Adrenal gland (tissue), 12 donors: ENCODE data around the gene MAL. TPM values are rescaled to one million over a fixed set of nuclear protein-coding genes. Genes with fewer than 3 reads are reported as not detected.

Experiments used
- DNase-seq, 7 donors: peaks; one replicate each; pipeline ENCODE4 v3.0.0-alpha.2; 2019 to 2020
- H3K27ac ChIP-seq, 5 donors: fragments of 200-600 bp; sonication (generic) in 4 of 5; 1 replicate in 3 of 5; 2 replicates in 2 of 5; pipeline versions ENCODE4 v1.5.1 to v1.8.0; 2016 to 2020; ENCODE audit warnings: mild to moderate bottlenecking in 1 of 5
- H3K27me3 ChIP-seq: fragments of 200-600 bp; 2 replicates; pipeline ENCODE4 v1.8.0; 2021
- H3K36me3 ChIP-seq, 2 donors: fragments of 200-600 bp; replicated peaks in 1 of 2; 1 replicate in 1 of 2; 2 replicates in 1 of 2; pipeline versions ENCODE4 v1.5.1 to v1.8.0; 2018 to 2022
- H3K4me1 ChIP-seq, 2 donors: fragments of 200-600 bp; replicated peaks in 1 of 2; 1 replicate in 1 of 2; 2 replicates in 1 of 2; pipeline versions ENCODE4 v1.5.1 to v1.8.0; 2018 to 2021
- H3K4me3 ChIP-seq, 4 donors: fragments of 200-600 bp; sonication (generic) in 3 of 4; one replicate each; pipeline ENCODE4 v1.5.1; 2016 to 2018
- H3K9me3 ChIP-seq, 3 donors: fragments of 200-600 bp; sonication (generic) in 1 of 3; replicated peaks in 1 of 3; 1 replicate in 2 of 3; 2 replicates in 1 of 3; pipeline versions ENCODE4 v1.5.1 to v1.8.0; 2016 to 2021
- POLR2A ChIP-seq, 2 donors: fragments of 450-650 bp; IDR thresholded peaks; one replicate each; pipeline ENCODE4 v1.6.1; 2017; ENCODE audit warnings: antibody characterized with exemption in 2 of 2, mild to moderate bottlenecking in 2 of 2, moderate library complexity in 1 of 2
- WGBS, 4 donors: extraction: QIAGEN DNeasy Blood & Tissue Kit in 2 of 4; methylation state at CpG; one replicate each; pipeline versions ENCODE4 v1.1.5 to v1.1.7; 2013 to 2017; 5-methylcytosine and 5-hydroxymethylcytosine counted together
- intact Hi-C, 2 donors: fragments of 100-400 bp; cut with DNase I; formaldehyde crosslinking; loops; one replicate each; pipeline versions ENCODE4 v1.14.1 to v1.15.0; 2022 to 2023
- polyA plus RNA-seq, 3 donors: library from polyadenylated mRNA; stranded (reverse); fragments of 200-250 nt in 2 of 3; fragments of 350-450 nt in 1 of 3; fragmentation: Illumina TruSeq in 1 of 3; extraction: RNeasy Lipid Tissue Mini Kit (QIAGEN cat#74804) in 1 of 3; gene quantifications; one replicate each; pipeline ENCODE4 v1.2.3, GENCODE V29; 2013 to 2014
- total RNA-seq, 9 donors: library from RNA; depleted of rRNA in 4 of 9; stranded (reverse); fragments of >200 nt in 4 of 9; fragments of 120-200 nt in 1 of 9; fragmentation: NEBNext Ultra II Directional in 1 of 9; extraction: Animal tissue kit (Norgen Biotek cat#: 25700) in 1 of 9; gene quantifications; one replicate each; pipeline versions ENCODE4 v1.1.0 to v1.2.4, GENCODE V29; 2013 to 2023
- TF ChIP-seq, protein P1 (sequence below), 6 experiments: fragments of 450-650 bp in 4 of 6; fragments of 200-600 bp in 2 of 6; sonication (generic) in 1 of 6; IDR thresholded peaks; 1 replicate in 5 of 6; 2 replicates in 1 of 6; pipeline versions ENCODE4 v1.5.1 to v1.8.0; 2016 to 2021; ENCODE audit warnings: antibody characterized with exemption in 6 of 6, mild to moderate bottlenecking in 2 of 6, moderate library complexity in 1 of 6
- donor health status: healthy with polysubstance abuse.
- donor health status: Bipolar disorder and iron deficiency.
- donor health status: DM: yes; HTN: yes; CAD: no.
- donor health status: DM: no; HTN: no; CAD: no.
- donor health status: DM: no; HTN: no; CAD: no.
- donor health status: DM: yes; HTN: yes; CAD: no.

MAL gene
- total and polyA plus RNA-seq, 12 donors, result 0.32 to 4.5 (median 0.68) TPM; not detected in 4

DNA sequence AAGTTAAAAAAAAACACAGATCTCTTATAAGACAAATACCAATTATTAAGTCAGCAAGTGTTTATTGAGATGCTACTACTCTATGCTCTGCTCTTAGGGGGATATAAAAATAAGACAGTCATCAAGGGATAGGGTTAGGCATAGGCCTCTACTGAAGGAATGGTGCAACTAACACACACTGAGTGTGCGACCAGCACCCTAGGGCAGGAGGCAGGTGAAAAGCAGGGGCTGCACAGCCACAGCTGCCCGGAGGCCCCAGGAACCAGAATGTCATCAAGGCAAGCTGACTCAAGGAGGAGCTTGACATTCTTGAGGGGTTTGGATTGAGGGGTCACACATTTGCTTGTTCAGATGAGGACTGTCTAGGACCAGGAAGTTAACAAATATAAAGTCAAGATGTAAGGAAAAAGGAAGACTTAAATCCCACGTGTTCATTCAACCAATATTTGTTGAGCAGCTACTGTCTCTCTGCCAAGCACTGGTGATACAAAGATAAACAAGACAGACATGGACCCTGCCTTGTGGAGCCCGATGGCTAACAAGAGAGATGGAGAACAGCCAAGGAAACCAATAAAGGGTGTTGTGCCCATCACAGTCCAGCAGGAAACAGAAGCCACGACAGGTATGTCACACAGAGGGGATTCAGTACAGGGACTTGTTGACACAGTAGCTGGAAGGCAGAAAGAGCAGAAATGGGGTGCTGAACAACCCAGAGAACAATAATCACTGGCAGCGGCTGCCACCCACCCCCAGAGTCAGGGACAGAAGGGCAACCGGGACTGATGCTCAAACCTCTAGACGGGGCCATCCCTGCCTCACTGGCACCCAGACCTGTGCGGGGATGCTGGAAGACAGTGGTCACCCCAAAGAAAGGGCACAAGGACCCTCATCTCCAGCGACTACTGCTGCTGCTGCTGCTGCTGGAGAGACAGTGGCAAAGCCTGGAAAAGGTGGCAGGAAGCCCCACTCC, 45.8 kb upstream of the MAL start:
- 76 to 82% (median 78%) methylated on average over 8 to 10 of the region's 10 CpGs for WGBS, 4 donors

DNA sequence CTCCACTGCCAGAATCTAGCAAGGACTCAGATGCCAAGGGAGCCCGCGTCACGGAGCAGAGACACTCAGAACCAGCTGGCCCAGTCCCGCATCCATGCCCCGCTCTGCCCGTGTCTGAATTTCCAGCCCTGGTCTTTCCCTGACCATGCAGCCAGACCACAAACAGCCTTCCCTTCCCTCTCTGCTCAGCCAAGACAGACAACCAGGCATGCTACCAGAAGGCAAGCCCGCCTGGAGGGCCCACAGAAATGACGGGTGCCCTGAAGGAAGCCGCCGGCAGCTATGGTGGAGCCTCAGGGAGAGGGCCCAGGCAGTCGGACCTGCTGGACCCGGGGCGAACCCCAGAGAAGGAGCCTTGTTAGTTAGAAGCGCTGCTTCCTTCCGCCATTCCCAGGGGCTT, 45.1 kb upstream of the MAL start:
- no peaks in the 10 kb centered on the region for H3K4me1 ChIP-seq
- no peaks in the 10 kb centered on the region for H3K36me3 ChIP-seq
- 79 to 93% (median 85%) methylated on average over 8 to 15 of the region's 15 CpGs for WGBS, 4 donors
- DNase-seq, result peak in 1 of 7 donors; percentile 24
- no peak overlapping the region for H3K27ac ChIP-seq
- H3K27me3 ChIP-seq, result peaks cover 8% of the 10 kb centered on the region
- no peaks in the 10 kb centered on the region for H3K9me3 ChIP-seq
- intact Hi-C loops, result no loop called here
- no peak overlapping the region for H3K4me3 ChIP-seq
- TF ChIP-seq POLR2A (IDR thresholded peaks at IDR 0.05), result no peak
- TF ChIP-seq, protein P1, sequence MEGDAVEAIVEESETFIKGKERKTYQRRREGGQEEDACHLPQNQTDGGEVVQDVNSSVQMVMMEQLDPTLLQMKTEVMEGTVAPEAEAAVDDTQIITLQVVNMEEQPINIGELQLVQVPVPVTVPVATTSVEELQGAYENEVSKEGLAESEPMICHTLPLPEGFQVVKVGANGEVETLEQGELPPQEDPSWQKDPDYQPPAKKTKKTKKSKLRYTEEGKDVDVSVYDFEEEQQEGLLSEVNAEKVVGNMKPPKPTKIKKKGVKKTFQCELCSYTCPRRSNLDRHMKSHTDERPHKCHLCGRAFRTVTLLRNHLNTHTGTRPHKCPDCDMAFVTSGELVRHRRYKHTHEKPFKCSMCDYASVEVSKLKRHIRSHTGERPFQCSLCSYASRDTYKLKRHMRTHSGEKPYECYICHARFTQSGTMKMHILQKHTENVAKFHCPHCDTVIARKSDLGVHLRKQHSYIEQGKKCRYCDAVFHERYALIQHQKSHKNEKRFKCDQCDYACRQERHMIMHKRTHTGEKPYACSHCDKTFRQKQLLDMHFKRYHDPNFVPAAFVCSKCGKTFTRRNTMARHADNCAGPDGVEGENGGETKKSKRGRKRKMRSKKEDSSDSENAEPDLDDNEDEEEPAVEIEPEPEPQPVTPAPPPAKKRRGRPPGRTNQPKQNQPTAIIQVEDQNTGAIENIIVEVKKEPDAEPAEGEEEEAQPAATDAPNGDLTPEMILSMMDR (IDR thresholded peaks at IDR 0.05), result no peak

More for the DNA sequence above, 45.8 kb upstream of the MAL start:
- no peaks in the 10 kb centered on the region for H3K9me3 ChIP-seq
- peaks cover 12% of the 10 kb centered on the region for H3K27me3 ChIP-seq
- H3K36me3 ChIP-seq, result no peaks in the 10 kb centered on the region
- no peak for DNase-seq
- intact Hi-C loops, result no loop called here
- H3K4me1 ChIP-seq, result no peaks in the 10 kb centered on the region
- TF ChIP-seq, protein P1 (IDR thresholded peaks at IDR 0.05), result no peak
- TF ChIP-seq POLR2A (IDR thresholded peaks at IDR 0.05), result no peak
- no peak overlapping the region for H3K27ac ChIP-seq
- H3K4me3 ChIP-seq, result no peak overlapping the region

DNA sequence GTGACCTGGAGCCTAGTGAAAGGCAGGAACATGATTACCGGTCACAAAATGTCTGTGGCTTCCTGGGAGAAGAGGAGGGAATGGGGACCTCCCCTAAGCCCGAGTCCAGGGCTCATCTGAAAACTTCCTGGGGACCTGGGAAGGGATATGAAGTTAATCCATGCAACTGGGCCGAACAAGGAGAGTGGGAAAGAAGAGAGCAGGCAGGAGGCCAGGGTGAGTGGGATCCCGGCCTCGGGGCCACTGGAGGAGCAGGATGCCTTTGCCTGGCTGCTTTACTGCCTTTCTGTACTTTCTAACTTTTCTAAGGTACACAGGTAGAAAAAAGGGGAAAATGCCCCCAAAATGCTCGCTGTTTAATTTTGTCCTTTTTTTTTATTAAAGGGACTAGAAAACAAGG, 43.4 kb upstream of the MAL start:
- Histone ChIP-seq H3K27me3 (peaks cover 2% of the 10 kb centered on the region), H3K27ac (no peak overlapping the region), H3K4me3 (no peak overlapping the region), H3K4me1 (no peaks in the 10 kb centered on the region), H3K9me3 (no peaks in the 10 kb centered on the region), H3K36me3 (no peaks in the 10 kb centered on the region)
- 64 to 73% (median 67%) methylated on average over 6 of the region's 6 CpGs for WGBS, 4 donors
- peak in 1 of 7 donors; percentile 15 for DNase-seq
- TF ChIP-seq POLR2A (IDR thresholded peaks at IDR 0.05), result no peak
- TF ChIP-seq, protein P1 (IDR thresholded peaks at IDR 0.05), result no peak
- intact Hi-C loops, result no loop called here

DNA sequence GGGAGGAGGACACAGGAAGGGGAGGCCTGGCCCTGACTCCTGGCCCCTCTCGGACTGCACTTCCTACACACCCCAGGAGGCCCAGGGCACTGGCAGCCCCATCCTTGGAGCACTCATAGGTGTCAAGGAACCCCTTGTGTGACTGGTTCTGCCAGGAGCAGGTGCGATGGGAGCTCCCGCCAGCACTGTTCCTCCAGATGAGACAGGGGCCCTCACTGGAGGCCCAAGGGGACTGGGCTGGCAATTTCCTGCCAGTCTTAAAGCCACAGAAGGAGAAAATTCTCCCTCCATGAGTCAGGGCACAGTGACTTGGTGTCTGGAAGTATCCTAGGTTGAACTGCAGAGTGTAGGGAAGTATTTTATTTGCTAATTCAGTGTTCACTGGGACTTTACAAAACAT, 42.8 kb upstream of the MAL start:
- Histone ChIP-seq H3K4me1 (no peaks in the 10 kb centered on the region), H3K4me3 (no peak overlapping the region), H3K9me3 (no peaks in the 10 kb centered on the region), H3K36me3 (no peaks in the 10 kb centered on the region), H3K27ac (no peak overlapping the region), H3K27me3 (peaks cover 2% of the 10 kb centered on the region)
- intact Hi-C loops, result no loop called here
- WGBS, 4 donors, result 33 to 63% (median 44%) methylated on average over 2 to 3 of the region's 3 CpGs
- TF ChIP-seq, protein P1 (IDR thresholded peaks at IDR 0.05), result no peak
- no peak for TF ChIP-seq POLR2A (IDR thresholded peaks at IDR 0.05)
- peak in 1 of 7 donors; percentile 21 for DNase-seq
